GM19468 (cell line): ENCODE results near the gene SPATA17.
"Not testable (repeated sequence)": the region's sequence is repeated elsewhere in the genome, so short reads cannot be mapped to it uniquely, and the experiment has no call there.

ENCODE experiments used
- ATAC-seq: cut with Tn5 transposase; IDR thresholded peaks from one replicate; pipeline ENCODE4 v1.9.1; 2021; ENCODE audit warnings: mild to moderate bottlenecking, moderate library complexity, moderate number of reproducible peaks; ENCODE audit not compliant: unreplicated experiment; ENCODE audit errors: extremely low read depth

SPATA17 gene

GRCh38 chr1:217673387-217673786 is 42.2 kb downstream of the SPATA17 start:
- no peak for ATAC-seq

GRCh38 chr1:217674028-217674729 is 43.0 kb downstream of the SPATA17 start:
- no peak for ATAC-seq

- ATAC-seq, result no peak
Measured at GRCh38 chr1:217681806-217682205, 50.7 kb downstream of the SPATA17 start.

GRCh38 chr1:217687511-217687910 is 56.4 kb downstream of the SPATA17 start:
- no peak for ATAC-seq

- not testable (repeated sequence) for ATAC-seq
Measured at GRCh38 chr1:217696140-217696539, 65.0 kb downstream of the SPATA17 start.

- ATAC-seq, result no peak
Measured at GRCh38 chr1:217703326-217703725, 72.2 kb downstream of the SPATA17 start.

- no peak for ATAC-seq
Measured at GRCh38 chr1:217712925-217713597, 81.9 kb downstream of the SPATA17 start.

- no peak for ATAC-seq
Measured at GRCh38 chr1:217715681-217716080, 84.5 kb downstream of the SPATA17 start.

- ATAC-seq, result no peak
Measured at GRCh38 chr1:217717959-217718358, 86.8 kb downstream of the SPATA17 start.

- no peak for ATAC-seq
Measured at GRCh38 chr1:217718873-217719272, 87.7 kb downstream of the SPATA17 start.

GRCh38 chr1:217721692-217722091 is 90.5 kb downstream of the SPATA17 start:
- ATAC-seq, result no peak

GRCh38 chr1:217734973-217735372 is 103.8 kb downstream of the SPATA17 start:
- no peak for ATAC-seq

- ATAC-seq, result no peak
Measured at GRCh38 chr1:217747156-217747769, 116.1 kb downstream of the SPATA17 start.

GRCh38 chr1:217769768-217770167 is 138.6 kb downstream of the SPATA17 start:
- no peak for ATAC-seq

- no peak for ATAC-seq
Measured at GRCh38 chr1:217770918-217771317, 139.8 kb downstream of the SPATA17 start.

GRCh38 chr1:217776693-217777092 is 145.5 kb downstream of the SPATA17 start:
- ATAC-seq, result no peak

GRCh38 chr1:217781056-217781455 is 149.9 kb downstream of the SPATA17 start:
- ATAC-seq, result no peak

- no peak for ATAC-seq
Measured at GRCh38 chr1:217791091-217791490, 159.9 kb downstream of the SPATA17 start.

GRCh38 chr1:217805792-217806191 is 174.6 kb downstream of the SPATA17 start:
- ATAC-seq, result no peak

GRCh38 chr1:217812175-217812574 is 181.0 kb downstream of the SPATA17 start:
- no peak for ATAC-seq

GRCh38 chr1:217813031-217813430 is 181.9 kb downstream of the SPATA17 start:
- no peak for ATAC-seq
